Choroid plexus epithelial cell (primary cell): ENCODE results near the gene MPP2.
"Not testable (repeated sequence)": the region's sequence is repeated elsewhere in the genome, so short reads cannot be mapped to it uniquely, and the experiment has no call there.

Experiments
- DNase-seq: peaks from one replicate; pipeline ENCODE4 v3.0.0-alpha.2; 2010; ENCODE audit warnings: low read depth
- H3K4me3 ChIP-seq: 2 replicates; pipeline ENCODE4 v1.5.1; 2011; ENCODE audit warnings: low read depth, mild to moderate bottlenecking, control low read depth, low read length, moderate library complexity
- TF ChIP-seq, protein P1 (sequence below): conservative IDR thresholded peaks from 2 replicates; pipeline ENCODE4 v1.5.1; 2011; ENCODE audit warnings: low read depth, mild to moderate bottlenecking, control low read depth, inconsistent platforms, low read length, moderate library complexity

MPP2 gene

DNA sequence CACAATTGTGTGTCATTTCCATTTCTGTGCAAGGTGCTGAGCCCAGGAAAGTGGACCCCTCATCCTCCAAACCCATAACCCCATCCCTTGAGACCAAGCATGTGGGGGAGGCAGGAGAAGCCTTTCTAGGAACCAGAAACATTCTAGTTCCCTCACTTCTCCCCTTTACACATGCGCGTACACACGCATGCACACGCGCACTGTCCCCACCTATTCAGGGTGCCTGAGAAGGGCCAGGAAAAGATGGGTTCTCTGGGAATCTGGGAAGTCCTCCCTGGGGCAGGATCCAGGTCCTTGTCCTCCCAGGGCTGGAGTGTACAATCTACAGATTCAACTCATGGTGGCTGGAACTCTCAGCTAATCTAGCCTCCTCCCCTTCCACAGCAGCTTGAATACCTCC, 32.5 kb upstream of the MPP2 start:
- no peak overlapping the region for H3K4me3 ChIP-seq
- DNase-seq, result no peak
- TF ChIP-seq, protein P1, sequence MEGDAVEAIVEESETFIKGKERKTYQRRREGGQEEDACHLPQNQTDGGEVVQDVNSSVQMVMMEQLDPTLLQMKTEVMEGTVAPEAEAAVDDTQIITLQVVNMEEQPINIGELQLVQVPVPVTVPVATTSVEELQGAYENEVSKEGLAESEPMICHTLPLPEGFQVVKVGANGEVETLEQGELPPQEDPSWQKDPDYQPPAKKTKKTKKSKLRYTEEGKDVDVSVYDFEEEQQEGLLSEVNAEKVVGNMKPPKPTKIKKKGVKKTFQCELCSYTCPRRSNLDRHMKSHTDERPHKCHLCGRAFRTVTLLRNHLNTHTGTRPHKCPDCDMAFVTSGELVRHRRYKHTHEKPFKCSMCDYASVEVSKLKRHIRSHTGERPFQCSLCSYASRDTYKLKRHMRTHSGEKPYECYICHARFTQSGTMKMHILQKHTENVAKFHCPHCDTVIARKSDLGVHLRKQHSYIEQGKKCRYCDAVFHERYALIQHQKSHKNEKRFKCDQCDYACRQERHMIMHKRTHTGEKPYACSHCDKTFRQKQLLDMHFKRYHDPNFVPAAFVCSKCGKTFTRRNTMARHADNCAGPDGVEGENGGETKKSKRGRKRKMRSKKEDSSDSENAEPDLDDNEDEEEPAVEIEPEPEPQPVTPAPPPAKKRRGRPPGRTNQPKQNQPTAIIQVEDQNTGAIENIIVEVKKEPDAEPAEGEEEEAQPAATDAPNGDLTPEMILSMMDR, result no peak

DNA sequence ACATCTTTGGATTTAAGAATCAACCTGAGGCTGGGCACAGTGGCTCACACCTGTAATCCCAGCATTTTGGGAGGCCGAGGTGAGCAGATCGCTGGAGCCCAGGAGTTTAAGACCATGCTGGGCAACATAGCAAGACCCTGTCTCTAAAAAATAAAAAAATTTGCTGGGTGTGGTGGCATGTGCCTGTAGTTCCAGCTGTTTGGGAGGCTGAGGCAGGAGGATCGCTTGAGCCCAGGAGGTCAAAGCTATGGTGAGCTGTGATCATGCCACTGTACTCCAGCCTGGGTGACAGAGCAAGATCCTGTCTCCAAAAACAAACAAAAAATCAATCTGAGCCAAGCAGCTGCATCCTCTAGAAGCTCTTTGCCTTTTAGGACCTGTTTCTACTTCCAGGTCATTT, 32.1 kb upstream of the MPP2 start:
- not testable (repeated sequence) for H3K4me3 ChIP-seq, DNase-seq

DNA sequence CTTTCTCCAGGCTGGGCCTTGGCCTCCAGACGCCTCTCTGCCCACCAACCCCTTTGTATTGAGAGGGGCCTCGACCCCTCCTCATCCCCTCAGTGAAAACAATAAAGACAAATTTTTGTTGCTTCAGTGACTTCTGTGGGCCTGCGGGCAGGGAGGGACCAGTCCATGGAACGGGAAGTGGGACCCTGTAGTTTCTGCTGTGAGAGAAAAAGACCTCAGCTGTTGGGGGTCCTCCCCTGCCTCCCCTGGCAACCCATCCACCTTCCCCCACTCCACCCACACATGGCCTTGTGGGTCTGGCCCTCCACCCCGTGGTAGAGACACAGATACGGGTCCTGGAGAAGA, 31.5 kb upstream of the MPP2 start:
- H3K4me3 ChIP-seq, result no peak overlapping the region
- no peak for DNase-seq
- TF ChIP-seq, protein P1, result no peak

DNA sequence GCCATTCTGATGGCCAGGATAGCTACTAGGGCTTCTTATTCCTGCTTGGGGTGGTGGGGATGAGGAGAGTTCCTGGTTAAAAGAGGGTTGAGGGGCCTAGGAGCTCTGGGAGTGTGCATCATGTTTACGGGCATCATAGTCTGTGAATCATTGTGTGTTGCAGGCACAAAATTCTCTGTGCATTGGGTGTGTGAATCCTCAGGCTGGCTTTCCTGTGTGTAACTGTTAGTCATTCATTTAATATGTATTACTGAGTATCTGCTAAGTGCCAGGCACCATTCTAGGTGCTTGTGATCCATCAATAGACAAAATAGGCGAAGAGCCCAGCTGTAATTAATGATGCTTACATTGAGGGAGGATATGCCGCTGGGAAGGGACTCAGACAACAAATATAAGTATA, 29.1 kb upstream of the MPP2 start:
- TF ChIP-seq, protein P1, result no peak
- no peak for DNase-seq
- H3K4me3 ChIP-seq, result no peak overlapping the region

DNA sequence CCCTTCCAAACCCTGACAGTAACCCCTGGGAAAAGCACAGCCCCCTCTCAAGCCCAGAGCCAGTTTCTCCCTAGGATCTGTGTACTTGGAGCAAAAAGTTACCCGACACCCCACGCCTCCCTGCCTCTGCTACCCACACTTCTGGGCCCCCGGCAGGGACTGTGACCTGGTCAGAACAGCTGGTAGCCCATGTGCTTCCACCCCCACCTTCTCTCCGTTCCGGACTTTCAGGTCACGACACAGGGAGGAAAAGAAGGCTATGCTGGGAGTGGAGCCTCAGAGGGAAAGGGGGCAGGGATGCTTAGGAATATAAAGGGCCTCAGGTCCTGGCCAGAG, 28.6 kb upstream of the MPP2 start:
- DNase-seq, result no peak
- no peak overlapping the region for H3K4me3 ChIP-seq
- TF ChIP-seq, protein P1, result no peak

DNA sequence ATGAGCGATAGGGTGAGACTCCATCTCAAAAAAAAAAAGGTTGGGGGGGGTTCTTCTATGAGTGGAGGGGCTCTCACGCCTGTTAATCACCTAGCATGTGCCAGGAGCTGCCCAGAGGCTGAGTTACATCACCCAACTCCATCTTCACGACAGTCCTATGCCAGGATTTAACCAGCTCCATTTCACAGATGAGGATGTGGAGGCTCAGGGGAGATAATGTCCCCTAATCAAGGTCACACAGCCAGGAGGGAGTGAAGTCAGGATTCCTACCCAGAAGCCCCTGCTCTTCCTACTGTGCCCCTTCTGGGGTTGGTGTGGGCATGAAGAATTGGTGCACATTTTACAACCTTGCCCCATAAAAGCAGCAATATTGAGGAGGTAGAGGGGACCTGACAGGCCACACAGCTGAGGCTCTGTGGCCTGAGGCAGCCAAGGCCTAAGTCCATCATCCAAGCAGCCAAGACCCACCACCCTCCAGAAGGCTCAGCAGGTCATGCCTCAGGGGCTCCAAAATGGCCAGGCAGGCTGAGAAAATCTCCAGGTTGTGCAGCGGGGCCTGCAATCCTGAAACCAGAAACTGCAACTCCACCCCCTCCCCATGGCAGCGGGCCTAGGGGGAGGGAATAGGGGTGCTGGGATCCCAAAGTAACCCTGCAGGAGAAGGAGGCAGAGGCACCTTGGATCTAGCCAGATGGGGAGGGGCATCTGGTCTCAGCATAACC, 28.0 kb upstream of the MPP2 start:
- no peak overlapping the region for H3K4me3 ChIP-seq
- no peak for DNase-seq
- TF ChIP-seq, protein P1, result no peak

DNA sequence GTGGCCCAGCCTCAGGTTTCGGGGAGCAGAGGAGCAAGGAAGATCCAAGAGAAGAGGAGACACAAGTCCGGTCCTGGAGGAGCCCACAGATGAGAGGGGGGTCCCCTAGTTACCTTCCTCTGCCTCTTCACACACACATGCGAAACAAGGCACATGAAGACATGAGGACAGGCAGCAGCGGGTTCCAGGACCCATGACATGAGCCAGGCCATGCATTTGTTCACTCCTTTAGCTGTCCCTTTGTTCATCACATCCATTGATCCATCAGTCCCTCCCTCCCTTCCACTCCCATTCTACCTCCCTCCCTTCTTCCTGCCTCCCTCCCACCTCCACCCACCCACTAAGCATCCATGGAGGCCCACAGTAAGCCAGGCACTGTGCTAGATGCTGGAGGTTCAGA, 25.6 kb upstream of the MPP2 start:
- no peak for DNase-seq
- H3K4me3 ChIP-seq, result no peak overlapping the region
- TF ChIP-seq, protein P1, result no peak

DNA sequence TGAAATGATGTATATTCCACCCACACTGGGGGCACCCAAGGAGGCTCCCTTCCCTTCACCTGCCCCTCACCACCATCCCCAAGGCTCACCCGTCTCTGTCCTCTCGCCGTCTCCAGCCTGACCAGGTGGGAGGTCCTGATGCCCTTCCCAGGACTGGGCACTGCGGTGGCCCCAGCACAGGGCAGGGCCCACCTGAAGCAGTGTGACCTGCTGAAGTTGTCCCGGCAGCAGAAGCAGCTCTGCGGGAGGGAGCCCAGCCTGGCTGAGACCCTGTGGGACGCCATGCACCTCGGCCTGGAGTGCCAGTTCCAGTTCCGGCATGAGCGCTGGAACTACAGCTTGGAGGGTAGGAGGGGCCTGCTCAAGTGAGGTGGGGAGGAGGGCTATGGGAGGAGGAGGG, 25.0 kb upstream of the MPP2 start:
- no peak overlapping the region for H3K4me3 ChIP-seq
- DNase-seq, result no peak
- TF ChIP-seq, protein P1, result no peak
